Nephron progenitor cell (in vitro differentiated cells): ENCODE results near the gene VRK2.

Source experiments
- DNase-seq: peaks from one replicate; pipeline ENCODE4 v3.0.0; 2021
- H3K27ac Mint-ChIP-seq: 2 replicates; pipeline ENCODE4 v1.8.0; 2021; ENCODE audit warnings: mild to moderate bottlenecking, moderate library complexity, mixed read lengths
- H3K27me3 Mint-ChIP-seq: 2 replicates; pipeline ENCODE4 v1.8.0; 2021; ENCODE audit warnings: mild to moderate bottlenecking, low read depth, mixed read lengths; ENCODE audit not compliant: poor library complexity
- H3K36me3 Mint-ChIP-seq: 2 replicates; pipeline ENCODE4 v1.8.0; 2021; ENCODE audit warnings: low read depth, mixed read lengths
- H3K4me1 Mint-ChIP-seq: 2 replicates; pipeline ENCODE4 v1.8.0; 2021; ENCODE audit warnings: mixed read lengths
- H3K4me3 Mint-ChIP-seq: 2 replicates; pipeline ENCODE4 v1.8.0; 2021; ENCODE audit warnings: mild to moderate bottlenecking, moderate library complexity, mixed read lengths
- H3K9me3 Mint-ChIP-seq: 2 replicates; pipeline ENCODE4 v1.8.0; 2021; ENCODE audit warnings: mild to moderate bottlenecking, moderate library complexity, mixed read lengths
- CTCF ChIP-seq: fragments of 200-600 bp; sonication (generic); IDR thresholded peaks from 2 replicates; pipeline ENCODE4 v1.5.0; 2021; ENCODE audit warnings: antibody characterized with exemption

VRK2 gene

GRCh38 chr2:58203018-58203417, 156.4 kb downstream of the VRK2 start:
- DNase-seq: no peak
- no peaks in the 10 kb centered on the region for H3K9me3 Mint-ChIP-seq
- no peaks in the 10 kb centered on the region for H3K4me1 Mint-ChIP-seq
- no peaks in the 10 kb centered on the region for H3K27me3 Mint-ChIP-seq
- no peak for TF ChIP-seq CTCF
- no peak overlapping the region for H3K4me3 Mint-ChIP-seq
- no peak overlapping the region for H3K27ac Mint-ChIP-seq
- peaks cover 24% of the 10 kb centered on the region for H3K36me3 Mint-ChIP-seq

GRCh38 chr2:58204195-58204959, 157.8 kb downstream of the VRK2 start:
- H3K36me3 Mint-ChIP-seq: peaks cover 30% of the 10 kb centered on the region
- no peak overlapping the region for H3K4me3 Mint-ChIP-seq
- no peaks in the 10 kb centered on the region for H3K4me1 Mint-ChIP-seq
- H3K27me3 Mint-ChIP-seq: no peaks in the 10 kb centered on the region
- no peak overlapping the region for H3K27ac Mint-ChIP-seq
- no peak for DNase-seq
- TF ChIP-seq CTCF: no peak
- no peaks in the 10 kb centered on the region for H3K9me3 Mint-ChIP-seq

GRCh38 chr2:58206785-58207184, 160.2 kb downstream of the VRK2 start:
- H3K27ac Mint-ChIP-seq: no peak overlapping the region
- H3K36me3 Mint-ChIP-seq: peaks cover 47% of the 10 kb centered on the region
- no peaks in the 10 kb centered on the region for H3K4me1 Mint-ChIP-seq
- H3K27me3 Mint-ChIP-seq: no peaks in the 10 kb centered on the region
- H3K4me3 Mint-ChIP-seq: no peak overlapping the region
- peaks cover 19% of the 10 kb centered on the region for H3K9me3 Mint-ChIP-seq
- no peak for DNase-seq
- no peak for TF ChIP-seq CTCF

- peaks cover 49% of the 10 kb centered on the region for H3K36me3 Mint-ChIP-seq
- H3K9me3 Mint-ChIP-seq: peaks cover 23% of the 10 kb centered on the region
- no peak for DNase-seq
- no peak overlapping the region for H3K27ac Mint-ChIP-seq
- no peaks in the 10 kb centered on the region for H3K4me1 Mint-ChIP-seq
- no peak for TF ChIP-seq CTCF
- no peak overlapping the region for H3K4me3 Mint-ChIP-seq
- H3K27me3 Mint-ChIP-seq: no peaks in the 10 kb centered on the region
These were observed 160.6 kb downstream of the VRK2 start for GRCh38 chr2:58207189-58207588.
